ENCODE results near the gene TRAPPC12.
"Not testable (repeated sequence)": the region's sequence is repeated elsewhere in the genome, so short reads cannot be mapped to it uniquely, and the experiment has no call there.

Gene TRAPPC12

DNA sequence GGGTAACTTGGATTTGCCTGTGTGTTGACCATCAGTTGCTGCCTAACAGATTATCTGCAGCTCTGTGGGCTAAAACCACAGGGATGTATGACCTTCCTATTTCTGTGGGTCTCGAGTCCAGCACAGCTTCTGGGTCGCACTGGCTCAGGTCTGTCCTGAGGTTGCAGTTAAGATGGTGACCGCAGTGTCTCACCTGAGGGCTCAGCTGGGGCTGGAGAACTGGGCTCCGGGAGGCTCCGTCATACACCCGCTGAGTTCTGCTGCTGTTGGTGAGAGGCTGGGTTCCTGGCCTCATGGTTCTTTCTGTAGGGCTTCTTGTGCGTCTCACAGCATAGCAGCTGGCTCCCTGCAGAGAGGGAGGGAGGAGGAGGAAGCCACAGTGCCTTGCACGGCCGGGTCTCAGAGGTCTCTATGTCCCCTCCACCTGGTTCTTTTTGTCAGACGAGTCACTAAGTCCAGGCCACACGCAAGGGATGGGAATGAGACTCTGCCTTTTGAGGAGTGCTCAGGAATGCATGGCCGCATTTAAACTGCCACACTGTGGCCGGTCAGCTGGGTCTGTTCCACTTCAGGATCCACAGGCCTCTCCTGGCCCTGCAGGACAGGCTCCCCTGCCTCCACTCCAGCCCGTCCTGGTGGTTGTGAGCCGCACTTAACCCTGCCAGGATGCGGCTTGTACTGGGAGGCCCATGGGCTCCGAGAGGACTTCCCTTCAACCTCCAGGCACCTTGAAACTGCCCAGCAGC, 72.6 kb downstream of the TRAPPC12 start:
- H3K9me3 Mint-ChIP-seq = no peaks in the 10 kb centered on the region
- peak overlapping the region; percentile 57 for H3K27ac Mint-ChIP-seq
- H3K4me1 Mint-ChIP-seq = peaks cover 20% of the 10 kb centered on the region
- peaks cover 68% of the 10 kb centered on the region for H3K36me3 Mint-ChIP-seq (ENCODE audit: low read depth)
- no peak for TF ChIP-seq CTCF (IDR thresholded peaks at IDR 0.05)
- H3K4me3 Mint-ChIP-seq = no peak overlapping the region
- DNase-seq = no peak
- H3K27me3 Mint-ChIP-seq (ENCODE audit: low read depth, poor library complexity) = peaks cover 3% of the 10 kb centered on the region

- Mint-ChIP-seq H3K27ac (peak overlapping the region; percentile 61), H3K4me3 (no peak overlapping the region), H3K36me3 (ENCODE audit: low read depth) (peaks cover 63% of the 10 kb centered on the region), H3K4me1 (peaks cover 10% of the 10 kb centered on the region), H3K9me3 (no peaks in the 10 kb centered on the region), H3K27me3 (ENCODE audit: low read depth, poor library complexity) (peaks cover under 1% of the 10 kb centered on the region)
- DNase-seq = no peak
- TF ChIP-seq CTCF (IDR thresholded peaks at IDR 0.05) = no peak
Measured at GRCh38 chr2:3453190-3453999, 73.9 kb downstream of the TRAPPC12 start.

GRCh38 chr2:3454005-3454404, 74.5 kb downstream of the TRAPPC12 start:
- H3K27ac Mint-ChIP-seq; H3K9me3 Mint-ChIP-seq; DNase-seq; H3K4me1 Mint-ChIP-seq; H3K4me3 Mint-ChIP-seq; H3K27me3 Mint-ChIP-seq (ENCODE audit: low read depth, poor library complexity): not testable (repeated sequence)
- H3K36me3 Mint-ChIP-seq (ENCODE audit: low read depth) = peaks cover 59% of the 10 kb centered on the region

GRCh38 chr2:3454802-3455201, 75.3 kb downstream of the TRAPPC12 start:
- peaks cover 6% of the 10 kb centered on the region for H3K4me1 Mint-ChIP-seq
- no peak overlapping the region for H3K27ac Mint-ChIP-seq
- no peaks in the 10 kb centered on the region for H3K9me3 Mint-ChIP-seq
- DNase-seq = no peak
- no peak overlapping the region for H3K4me3 Mint-ChIP-seq
- no peak for TF ChIP-seq CTCF (IDR thresholded peaks at IDR 0.05)
- H3K27me3 Mint-ChIP-seq (ENCODE audit: low read depth, poor library complexity) = no peaks in the 10 kb centered on the region
- peaks cover 51% of the 10 kb centered on the region for H3K36me3 Mint-ChIP-seq (ENCODE audit: low read depth)

DNA sequence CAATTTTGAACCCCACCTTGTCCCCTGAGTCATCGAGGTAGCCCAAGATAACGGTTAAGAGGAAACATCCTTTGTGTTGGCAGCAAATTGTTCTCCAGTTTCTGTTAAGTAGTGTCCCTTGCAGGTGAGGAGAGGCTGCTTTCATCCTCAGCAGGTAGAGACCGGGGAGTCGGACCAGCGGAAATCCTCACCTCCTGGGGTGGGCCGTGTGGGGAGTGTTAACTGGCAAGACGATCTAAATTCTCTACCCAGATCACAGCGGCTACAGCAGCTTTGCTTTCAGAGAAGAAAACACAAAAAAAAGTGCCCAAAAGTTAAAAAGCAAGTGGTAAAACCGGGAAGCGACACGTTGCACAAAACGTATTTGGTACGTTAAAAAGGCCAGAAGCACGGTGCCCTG, 76.6 kb downstream of the TRAPPC12 start:
- H3K27ac Mint-ChIP-seq = peak overlapping the region; percentile 45
- peaks cover 44% of the 10 kb centered on the region for H3K36me3 Mint-ChIP-seq (ENCODE audit: low read depth)
- H3K4me1 Mint-ChIP-seq = peaks cover 20% of the 10 kb centered on the region
- H3K9me3 Mint-ChIP-seq = no peaks in the 10 kb centered on the region
- H3K27me3 Mint-ChIP-seq (ENCODE audit: low read depth, poor library complexity) = no peaks in the 10 kb centered on the region
- TF ChIP-seq CTCF (IDR thresholded peaks at IDR 0.05) = no peak
- DNase-seq = no peak
- no peak overlapping the region for H3K4me3 Mint-ChIP-seq

GRCh38 chr2:3457524-3458395, 78.3 kb downstream of the TRAPPC12 start:
- TF ChIP-seq CTCF (IDR thresholded peaks at IDR 0.05) = no peak
- Mint-ChIP-seq H3K36me3 (ENCODE audit: low read depth) (peaks cover 36% of the 10 kb centered on the region), H3K27me3 (ENCODE audit: low read depth, poor library complexity) (no peaks in the 10 kb centered on the region), H3K27ac (peak overlapping the region; percentile 5), H3K9me3 (no peaks in the 10 kb centered on the region), H3K4me3 (no peak overlapping the region), H3K4me1 (peaks cover 32% of the 10 kb centered on the region)
- DNase-seq = no peak
